GM10266 (cell line): ENCODE data around the gene RALY.

Experiments
- DNase-seq: peaks from one replicate; pipeline ENCODE4 v3.0.0; 2012; ENCODE audit errors: extremely low spot score
- TF ChIP-seq, protein P1 (sequence below): IDR thresholded peaks from 2 replicates; pipeline ENCODE4 v1.5.1; 2012; ENCODE audit warnings: mild to moderate bottlenecking, low read depth; ENCODE audit not compliant: control insufficient read depth, insufficient read depth; ENCODE audit errors: missing control alignments

Gene RALY

DNA sequence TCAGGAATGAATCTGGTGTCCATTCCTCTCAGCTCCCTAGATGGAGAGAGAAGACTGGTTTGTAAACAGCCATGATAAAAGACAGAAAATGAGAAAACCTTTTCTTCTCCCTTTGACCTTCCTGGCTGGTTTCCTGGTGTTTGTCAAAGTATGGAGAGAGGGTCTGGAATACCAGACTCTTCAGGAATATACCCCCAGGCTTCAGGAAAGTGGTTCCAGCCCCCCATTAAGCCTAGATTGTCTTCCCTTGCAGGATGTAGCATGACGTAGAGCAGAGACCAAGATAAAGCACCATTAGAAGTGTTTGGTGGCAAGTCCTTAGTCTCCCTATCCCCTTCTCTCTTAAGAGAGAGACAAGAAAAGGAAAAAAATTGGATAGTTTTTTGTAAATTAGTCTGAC is 67.3 kb downstream of the RALY start:
- TF ChIP-seq, protein P1, sequence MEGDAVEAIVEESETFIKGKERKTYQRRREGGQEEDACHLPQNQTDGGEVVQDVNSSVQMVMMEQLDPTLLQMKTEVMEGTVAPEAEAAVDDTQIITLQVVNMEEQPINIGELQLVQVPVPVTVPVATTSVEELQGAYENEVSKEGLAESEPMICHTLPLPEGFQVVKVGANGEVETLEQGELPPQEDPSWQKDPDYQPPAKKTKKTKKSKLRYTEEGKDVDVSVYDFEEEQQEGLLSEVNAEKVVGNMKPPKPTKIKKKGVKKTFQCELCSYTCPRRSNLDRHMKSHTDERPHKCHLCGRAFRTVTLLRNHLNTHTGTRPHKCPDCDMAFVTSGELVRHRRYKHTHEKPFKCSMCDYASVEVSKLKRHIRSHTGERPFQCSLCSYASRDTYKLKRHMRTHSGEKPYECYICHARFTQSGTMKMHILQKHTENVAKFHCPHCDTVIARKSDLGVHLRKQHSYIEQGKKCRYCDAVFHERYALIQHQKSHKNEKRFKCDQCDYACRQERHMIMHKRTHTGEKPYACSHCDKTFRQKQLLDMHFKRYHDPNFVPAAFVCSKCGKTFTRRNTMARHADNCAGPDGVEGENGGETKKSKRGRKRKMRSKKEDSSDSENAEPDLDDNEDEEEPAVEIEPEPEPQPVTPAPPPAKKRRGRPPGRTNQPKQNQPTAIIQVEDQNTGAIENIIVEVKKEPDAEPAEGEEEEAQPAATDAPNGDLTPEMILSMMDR: no peak
- no peak for DNase-seq

- TF ChIP-seq, protein P1: no peak
- no peak for DNase-seq
Measured at GRCh38 chr20:34061695-34062094, 68.0 kb downstream of the RALY start.

DNA sequence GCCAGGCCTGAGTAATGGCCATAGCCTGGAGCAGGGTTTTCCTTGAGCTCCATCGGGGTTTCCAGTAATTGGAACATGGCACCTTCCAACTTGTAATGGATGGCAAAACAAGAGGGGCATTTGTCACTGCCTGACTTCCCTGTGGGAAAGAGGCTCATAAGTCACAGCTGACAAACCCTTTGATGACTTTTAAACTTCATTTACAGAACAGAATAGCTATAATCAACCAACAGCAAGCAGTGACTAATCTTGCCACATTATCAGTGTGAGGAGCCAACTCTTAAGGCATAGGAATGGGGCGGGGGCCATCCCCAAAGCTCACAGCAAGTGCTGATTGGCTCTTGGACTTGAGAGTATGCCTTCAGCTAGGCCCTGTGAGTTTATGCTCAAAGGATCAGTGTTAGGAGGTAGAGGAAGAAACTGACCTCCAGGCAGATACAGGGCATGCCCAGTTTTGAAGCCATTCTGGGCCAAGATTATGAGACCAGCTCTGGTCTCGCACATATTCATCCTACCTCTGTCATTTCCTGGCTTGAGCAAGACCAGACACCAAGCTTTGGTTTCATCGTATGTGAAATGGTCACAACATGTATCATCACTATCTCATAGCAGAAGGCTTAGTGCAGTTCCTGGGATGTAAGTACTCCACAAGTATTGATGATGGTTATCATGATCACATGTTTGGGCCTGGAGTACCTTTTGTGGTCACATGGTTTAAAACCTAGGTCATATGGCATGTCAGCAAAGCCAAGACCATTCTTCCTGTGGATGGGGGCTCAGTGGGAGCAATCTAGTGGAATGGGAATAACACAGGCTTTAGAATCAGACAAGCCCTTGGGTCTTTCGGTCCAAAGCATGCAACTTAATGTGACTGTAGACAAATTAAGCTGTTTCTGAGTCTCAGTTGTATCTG is 69.1 kb downstream of the RALY start:
- no peak for DNase-seq
- TF ChIP-seq, protein P1: no peak

- TF ChIP-seq, protein P1: no peak
- DNase-seq: no peak
Measured at GRCh38 chr20:34064286-34064685, 70.6 kb downstream of the RALY start.

DNA sequence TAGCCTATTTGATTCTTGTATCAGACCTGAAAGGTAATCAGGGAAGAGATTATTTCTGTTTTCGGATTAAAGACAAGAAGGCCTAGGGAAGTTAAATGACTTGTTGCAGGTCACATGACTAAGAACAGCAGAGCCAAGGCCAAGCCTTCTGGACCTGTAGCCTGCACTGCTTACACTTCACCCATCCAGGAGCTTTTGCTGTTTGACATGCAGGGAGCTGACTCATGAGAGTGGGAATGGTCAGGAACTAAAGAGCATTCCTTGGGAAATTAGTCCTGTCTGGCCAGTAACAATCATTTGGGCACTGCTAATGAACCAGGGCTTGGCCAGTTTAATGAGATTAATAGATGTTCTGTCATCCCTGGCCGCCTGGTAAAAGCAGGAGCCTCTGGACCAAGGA is 71.5 kb downstream of the RALY start:
- TF ChIP-seq, protein P1: no peak
- DNase-seq: no peak

DNA sequence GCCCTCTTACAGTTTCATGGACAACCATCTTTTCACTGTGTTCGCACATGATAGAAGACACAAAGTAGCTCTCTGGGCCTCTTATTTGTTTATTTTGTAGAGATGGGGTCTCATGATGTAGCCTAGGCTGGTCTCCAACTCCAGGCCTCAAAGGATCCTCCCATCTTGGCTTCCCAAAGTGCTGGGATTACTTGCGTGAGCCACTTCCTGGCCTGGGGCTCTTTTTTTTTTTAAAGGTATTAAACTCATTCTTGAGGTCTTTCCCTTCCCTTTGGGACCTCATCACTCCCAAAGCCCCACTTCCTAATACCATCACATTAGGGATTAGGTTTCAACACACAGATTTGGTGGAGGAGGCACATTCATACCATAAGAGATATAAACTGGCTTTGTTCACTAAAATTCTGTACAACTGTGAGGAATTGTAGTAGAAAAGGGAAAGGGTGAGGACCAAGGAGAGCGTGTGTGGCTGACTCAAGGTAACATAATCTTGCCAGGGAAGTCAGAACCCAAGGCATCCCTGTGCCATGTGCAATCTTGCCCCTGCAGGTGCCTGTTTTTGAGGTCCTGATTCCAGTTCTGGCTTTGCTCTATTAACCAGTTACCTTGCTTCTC is 72.9 kb downstream of the RALY start:
- TF ChIP-seq, protein P1: no peak
- no peak for DNase-seq

- no peak for DNase-seq
- TF ChIP-seq, protein P1: no peak
Measured at GRCh38 chr20:34068001-34068400, 74.3 kb downstream of the RALY start.
